ENCODE measurements around the gene CFAP58.
"Not testable (repeated sequence)": the region's sequence is repeated elsewhere in the genome, so short reads cannot be mapped to it uniquely, and the experiment has no call there.

Gene CFAP58

DNA sequence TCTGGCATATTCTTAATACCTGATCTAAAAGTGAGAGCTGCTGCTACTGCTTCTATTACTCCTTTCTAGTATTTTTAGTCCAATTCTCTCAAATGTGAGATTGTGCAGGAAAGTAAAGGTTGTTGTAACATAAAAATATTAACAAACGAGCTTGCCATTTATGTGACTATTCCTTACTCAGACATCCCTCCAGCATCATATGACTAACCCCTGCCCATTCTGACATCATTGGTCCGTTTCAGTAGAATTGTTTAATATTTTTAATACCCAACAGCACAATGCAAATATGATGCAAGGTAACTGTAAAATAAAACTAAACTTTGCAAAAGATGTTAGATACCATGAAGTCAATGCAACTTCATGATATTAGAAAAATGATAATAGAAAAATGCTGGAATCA lies 83.6 kb downstream of the CFAP58 start:
- no peak for DNase-seq

DNA sequence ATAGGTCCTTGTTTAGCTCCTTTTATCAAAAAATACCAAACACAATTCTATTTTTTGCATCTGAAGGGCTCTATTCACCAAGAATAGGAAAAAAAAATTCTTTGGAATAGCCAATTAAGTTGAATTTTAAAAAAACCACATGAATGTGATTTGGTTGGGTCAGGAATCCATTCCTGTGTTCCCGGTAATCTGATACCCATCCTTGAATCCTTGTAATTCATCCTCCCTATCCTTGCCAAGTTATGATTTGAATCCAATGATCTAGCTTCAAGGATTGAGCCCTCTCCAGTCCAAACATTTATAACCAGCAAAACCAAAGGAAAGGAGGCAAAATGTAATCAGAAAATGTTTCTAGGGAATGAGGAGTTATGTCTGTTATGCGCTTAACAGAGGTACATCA lies 86.6 kb downstream of the CFAP58 start:
- no peak for DNase-seq

DNA sequence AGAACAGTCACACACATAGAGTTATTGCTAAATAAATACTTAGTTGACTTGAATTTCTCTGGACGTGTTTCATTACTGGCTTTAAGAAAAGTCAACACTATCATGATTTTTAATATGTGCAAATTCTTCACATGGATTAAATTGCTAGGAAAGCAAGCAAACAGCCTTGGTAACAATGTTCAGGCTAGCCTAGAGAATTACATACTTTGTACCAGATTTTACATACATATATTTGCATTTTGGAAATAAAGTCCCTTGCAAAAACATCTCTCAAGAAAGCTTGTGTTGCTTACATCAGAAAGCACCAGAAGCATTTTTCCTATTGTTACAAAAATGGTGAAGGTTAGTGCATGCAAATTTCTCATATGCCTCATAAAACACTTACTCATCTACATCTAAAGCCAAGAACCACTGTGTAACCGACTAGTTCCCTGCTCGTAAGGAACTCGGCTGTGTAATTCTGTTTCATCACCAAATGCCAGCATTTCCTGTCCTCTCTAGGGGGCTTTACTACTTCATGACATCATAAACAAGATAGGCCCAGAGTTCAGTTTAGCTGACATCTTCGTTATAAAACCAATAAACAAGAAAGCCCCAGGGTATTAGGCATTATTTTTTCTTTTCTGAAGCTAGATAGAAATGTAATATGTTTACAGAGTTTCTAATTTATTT lies 87.8 kb downstream of the CFAP58 start:
- no peak for DNase-seq

DNA sequence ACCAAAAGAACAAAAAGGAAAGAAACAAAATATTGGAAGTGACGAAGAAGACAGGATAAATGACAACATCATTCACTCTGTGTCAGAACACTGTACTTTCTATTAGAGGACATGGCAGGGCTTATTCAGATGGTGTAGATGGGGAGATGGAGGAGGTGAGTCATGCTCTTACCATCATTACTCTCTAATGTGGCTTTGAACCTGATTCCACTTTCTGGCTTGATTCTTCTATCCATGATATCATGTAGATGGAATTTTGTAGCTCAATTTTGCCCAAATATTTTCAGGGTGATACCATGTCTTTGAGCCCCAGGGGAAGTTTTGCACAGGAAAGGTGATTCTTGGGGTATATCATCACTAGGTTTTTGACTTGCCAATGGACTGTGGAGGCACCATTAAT lies 91.7 kb downstream of the CFAP58 start:
- DNase-seq = no peak

DNA sequence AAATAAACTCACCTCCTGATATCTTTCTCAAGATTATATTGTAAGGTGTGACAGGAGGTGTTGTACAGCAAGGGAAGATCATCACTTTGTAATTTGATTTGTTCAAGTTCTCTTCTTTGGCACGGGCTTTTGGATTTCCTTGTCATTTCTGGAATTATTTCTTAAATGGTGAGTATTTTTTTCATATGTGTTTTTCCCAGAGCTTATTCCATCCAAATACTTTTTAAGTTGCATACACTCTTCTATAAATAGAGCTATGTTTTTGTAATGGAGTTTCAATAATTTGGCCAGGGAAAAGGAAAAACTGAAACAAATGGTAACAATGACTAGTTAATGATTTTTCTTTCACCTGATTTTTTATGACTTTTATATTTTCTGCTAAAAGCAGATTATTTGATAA lies 92.5 kb downstream of the CFAP58 start:
- no peak for DNase-seq

DNA sequence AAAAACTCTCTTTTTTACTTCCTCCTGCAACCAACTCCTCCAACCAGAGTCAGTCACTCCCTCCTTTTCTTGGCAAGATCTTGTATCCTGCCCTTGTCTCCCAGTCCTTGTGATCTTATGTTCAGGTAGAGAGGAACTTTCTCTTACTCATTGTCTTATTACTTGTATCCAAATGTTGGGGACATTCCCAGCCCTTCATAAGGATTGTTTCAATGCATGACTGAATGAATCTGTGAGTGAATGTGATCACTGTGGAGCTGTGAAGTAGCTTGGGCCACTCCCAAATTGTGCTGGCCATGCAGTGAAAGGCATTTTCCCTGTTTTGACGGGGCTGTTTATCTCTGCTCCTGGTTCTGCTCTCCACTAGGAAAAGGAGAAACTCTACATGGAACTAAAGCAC lies 93.7 kb downstream of the CFAP58 start:
- no peak for DNase-seq

DNA sequence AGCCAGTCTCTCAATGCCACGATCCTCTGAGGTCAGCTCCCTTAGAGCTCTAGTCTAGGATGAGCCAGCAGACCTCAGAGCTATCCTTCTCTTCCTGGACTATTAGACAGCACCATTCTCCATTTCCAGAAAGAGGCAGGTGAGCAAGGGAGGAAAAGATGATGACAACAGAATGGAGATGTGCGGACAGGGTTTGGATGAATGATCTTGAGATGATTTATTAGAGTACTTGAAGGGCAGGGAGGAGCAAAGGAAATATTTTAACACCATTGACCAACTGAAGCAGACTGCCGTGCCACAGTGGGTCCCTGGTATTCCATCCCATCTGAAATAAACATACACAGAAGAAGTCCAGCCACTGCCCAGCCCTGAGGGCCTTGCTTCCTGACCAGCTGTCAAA lies 94.3 kb downstream of the CFAP58 start:
- DNase-seq = no peak

DNA sequence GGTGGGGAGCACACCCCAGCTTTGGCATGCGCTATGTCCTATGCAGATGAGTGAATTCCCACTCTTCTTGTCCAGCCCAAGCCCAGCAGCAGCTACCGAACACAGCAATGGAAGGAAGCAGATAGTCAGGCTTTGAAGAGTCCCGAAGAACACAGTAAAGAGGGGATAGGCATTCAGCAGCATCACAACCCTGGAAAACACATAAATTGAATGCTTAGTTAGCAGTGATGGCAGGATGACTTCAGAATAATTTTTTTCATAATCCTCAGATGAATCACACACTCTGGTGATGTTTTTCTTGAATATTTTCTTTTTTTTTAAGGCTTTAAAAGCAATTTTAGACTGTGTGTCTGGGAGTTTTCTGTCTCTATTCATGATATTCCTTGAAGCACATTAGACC lies 95.8 kb downstream of the CFAP58 start:
- DNase-seq = no peak

DNA sequence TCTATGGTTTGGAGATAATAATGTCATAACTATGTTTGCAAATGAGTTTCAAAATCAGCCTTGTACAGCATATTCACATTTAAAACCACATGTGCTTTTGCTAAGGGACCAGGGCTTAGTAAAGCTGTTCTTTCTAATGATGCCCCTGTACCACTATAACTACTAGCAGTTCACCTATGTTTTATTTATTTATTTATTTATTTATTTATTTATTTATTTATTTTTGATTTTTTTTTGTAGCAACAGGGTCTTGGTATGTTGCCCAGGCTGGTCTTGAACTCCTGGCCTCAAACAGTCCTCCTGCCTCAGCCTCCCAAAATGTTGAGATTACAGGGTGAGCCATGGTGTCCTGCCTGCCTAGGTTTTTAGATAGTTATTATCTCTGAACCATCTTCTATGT lies 96.9 kb downstream of the CFAP58 start:
- DNase-seq = no peak

DNA sequence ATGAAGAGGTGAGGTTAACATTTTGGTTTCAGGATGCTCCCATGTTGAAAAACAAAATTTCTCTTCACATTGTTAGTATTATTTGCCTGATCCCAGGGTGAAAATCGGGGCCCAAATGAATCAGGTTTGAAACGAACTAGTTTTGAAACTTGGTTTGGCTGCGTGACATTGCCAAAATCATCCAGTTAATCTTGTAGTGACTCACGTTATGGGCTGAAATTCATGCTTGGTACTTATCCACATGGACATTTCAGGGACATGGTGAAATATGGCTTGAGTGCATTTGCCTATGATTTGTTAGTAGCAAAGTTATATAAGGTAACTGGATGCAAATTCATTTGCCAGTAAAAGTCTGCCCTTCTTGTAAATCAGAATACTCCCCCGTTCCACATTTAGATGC lies 97.3 kb downstream of the CFAP58 start:
- no peak for DNase-seq

DNA sequence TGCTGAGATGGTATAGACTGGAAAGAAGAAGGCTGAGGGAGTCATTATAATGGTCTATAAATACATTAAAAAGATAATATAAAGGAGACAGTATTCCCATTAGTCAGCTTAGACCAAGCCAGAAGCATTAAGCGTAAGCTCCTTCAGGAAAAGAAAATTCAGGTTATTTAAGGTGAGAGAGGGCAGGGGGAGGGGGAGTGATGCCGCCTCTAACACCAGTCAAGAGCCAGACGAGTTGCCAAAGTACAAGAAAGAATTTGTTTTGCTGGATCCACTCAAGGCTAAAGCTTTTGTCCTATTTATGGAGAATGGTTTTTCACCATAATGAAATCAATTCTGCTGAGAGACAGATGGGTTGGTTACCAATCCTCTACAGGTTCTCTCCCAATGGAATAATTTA lies 99.3 kb downstream of the CFAP58 start:
- DNase-seq = no peak

DNA sequence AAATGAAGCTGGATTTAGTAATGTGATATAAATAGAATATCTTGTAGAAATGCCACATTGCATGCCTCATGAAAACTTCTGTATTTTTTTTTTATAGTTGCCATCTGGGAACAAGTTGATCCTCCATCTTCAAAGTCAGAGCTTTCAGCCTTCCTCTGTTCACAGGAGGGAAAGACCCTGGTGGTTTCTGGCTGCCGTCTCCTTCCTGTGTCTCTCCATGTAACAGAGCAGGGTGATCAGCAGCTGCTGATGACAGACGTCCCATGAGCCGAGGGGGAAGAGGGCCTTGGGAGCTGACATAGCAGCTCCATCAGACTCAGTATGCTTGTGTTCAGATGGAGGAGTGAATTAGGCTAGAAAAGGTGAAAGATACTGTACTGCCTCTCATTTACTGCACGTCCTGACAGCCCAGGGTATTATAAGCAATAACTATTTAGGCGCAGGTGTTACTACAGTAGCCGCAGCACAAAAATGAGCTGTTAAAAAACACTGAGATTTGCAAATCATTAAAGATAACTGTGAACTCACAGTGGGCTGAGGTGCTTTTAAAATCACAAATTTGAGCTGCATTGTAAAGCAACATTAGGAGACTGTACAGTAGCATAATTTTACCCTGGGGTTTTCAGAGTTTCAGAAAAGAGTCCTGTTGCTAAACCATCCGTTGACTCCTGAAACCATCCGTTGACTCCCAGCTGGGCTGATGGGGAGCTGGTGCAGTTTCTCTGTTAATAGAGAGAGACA lies 103.3 kb downstream of the CFAP58 start:
- DNase-seq = no peak

DNA sequence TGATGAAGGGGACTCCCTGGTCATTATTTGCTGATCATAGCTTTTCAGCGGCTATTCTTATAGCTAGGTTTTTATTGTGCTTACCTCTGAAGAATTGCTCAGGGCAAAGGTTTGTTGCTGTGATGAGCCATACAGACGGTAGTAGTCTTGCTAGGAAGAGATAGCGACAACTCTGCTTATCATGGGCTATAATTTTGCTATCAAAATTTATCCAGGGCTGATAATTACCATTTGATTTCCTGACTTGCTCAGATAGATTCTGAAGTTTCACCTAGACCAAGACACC lies 103.9 kb downstream of the CFAP58 start:
- no peak for DNase-seq

DNA sequence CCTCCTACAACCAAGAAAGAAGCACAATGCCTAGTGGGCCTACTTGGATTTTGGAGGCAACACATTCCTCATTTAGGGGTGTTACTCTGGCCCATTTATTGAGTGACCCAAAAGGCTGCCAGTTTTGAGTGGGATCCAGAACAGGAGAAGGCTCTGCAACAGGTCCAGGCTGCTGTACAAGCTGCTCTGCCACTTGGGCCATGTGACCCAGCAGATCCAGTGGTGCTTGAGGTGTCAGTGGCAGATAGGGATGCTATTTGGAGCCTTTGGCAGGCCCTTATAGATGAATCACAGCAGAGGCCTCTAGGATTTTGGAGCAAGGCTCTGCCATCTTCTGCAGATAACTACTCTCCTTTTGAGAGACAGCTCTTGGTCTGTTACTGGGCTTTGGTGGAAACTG lies 111.9 kb downstream of the CFAP58 start:
- DNase-seq = not testable (repeated sequence)

DNA sequence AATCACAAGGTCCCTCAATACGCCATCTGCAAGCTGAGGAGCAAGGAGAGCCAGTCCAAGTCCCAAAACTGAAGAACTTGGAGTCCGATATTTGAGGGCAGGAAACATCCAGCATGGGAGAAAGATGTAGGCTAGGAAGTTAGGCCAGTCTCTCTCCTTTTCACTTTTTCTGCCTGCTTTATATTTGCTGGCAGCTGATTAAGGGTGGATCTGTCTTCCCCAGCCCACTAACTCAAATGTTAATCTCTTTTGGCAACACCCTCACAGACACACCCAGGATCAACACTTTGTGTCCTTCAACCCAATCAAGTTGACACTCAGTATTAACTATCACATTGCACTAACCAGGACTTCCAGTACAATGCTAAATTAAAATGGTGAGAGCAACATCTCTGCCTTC lies 115.2 kb downstream of the CFAP58 start:
- not testable (repeated sequence) for DNase-seq

DNA sequence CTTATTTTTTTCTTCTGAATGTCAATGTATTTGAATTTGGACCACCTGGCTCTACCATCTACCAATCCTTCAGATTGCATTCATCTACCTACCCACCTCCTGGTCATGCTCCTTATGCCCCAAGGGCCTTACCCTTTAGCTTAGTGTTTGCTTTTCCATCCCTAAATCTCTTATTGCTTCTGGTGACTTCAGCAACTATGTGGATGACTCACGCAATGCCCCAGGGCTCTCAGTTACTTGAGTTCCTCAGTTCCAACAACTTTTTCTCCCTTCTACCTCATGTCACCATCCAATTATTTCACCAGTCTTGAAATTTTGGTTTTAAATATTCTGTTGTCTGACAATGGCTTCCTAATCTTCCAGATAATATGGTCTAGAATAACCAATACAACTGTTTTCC lies 118.9 kb downstream of the CFAP58 start:
- no peak for DNase-seq

DNA sequence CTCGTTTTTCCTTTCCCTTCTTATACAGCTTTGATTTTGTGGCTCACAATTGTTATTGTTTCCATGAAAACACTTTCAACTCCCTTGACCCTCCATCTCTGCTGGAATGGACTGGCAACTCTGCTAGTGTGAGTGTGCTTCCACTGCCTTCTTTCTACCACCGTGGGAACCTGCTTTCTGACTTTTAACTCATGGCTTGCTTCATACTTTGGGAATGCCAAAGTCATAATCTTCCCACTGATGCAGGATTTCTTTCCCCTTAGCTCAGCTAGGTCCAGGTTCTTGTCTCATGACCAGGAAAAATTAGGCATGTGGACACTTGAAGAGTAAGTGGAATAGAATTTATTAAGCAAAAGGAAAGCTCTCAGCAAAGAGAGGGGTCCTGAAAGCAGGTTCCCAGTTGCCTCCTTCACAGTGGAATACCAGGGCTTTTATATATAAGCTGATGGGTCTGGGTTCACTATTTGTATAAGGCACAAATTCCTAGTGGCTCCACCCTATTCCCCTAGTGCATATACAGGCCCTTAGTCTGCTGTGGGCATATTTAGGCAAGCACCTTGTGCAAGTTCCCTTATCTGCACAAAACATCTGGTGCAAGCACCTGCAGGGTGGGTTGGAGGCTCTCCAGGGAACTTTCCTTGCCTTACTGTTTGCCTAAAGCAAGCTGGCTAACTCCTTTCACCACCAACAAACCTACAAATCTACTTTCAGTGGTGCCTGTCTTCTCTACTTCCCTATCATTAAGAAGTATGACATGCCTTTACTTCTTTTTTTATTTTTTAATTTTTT lies 119.5 kb downstream of the CFAP58 start:
- no peak for DNase-seq

DNA sequence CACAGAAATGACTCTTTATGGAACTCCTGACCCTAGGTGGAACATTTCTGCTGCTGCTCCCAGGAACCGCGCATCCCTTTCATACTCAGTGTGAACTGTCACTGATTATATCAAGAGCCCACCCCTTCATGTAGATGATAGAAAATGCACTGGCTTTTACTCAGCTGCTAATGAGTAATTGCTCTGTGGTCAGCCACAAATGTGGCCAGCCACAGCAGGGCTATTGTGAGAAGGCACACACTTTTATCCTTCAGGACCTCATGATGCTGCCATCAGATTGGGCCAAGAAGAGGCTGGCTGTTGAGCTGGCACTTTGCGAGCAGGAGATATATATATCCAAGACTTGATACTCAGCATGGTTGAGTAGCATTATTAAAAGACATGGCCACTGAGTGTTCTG lies 124.7 kb downstream of the CFAP58 start:
- no peak for DNase-seq

DNA sequence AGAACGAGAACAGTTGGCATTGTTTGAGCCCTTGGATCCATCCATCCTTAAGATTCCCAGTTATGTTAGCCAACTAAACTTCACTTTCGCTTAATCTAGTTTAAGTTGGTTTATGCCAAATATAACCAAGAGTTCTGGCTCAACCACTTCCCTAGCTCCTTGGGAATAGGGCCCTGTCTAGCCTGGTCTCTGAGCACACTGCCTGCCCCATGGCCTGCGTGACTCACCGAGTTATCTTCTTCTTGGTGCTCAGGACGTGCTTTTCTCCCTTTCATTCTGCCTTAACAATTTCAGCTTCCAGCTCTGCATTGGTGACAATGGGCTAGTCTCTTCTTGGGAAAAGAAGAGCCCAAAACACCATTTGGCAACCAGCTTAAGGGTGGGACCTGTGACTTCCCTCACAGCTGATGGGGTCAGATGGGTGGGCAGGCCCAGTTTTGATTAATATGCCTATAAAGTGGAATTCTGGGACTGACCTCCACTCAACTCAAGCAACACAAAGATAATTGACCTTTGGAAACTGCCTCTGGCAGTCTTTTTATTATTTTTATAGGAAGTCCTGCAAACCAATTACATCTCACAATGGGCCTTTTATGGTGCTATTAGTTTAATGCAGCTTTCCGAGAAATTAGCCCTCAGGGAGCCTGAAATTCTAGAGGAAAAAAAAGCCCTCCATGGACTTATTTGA lies 126.4 kb downstream of the CFAP58 start:
- DNase-seq = no peak

DNA sequence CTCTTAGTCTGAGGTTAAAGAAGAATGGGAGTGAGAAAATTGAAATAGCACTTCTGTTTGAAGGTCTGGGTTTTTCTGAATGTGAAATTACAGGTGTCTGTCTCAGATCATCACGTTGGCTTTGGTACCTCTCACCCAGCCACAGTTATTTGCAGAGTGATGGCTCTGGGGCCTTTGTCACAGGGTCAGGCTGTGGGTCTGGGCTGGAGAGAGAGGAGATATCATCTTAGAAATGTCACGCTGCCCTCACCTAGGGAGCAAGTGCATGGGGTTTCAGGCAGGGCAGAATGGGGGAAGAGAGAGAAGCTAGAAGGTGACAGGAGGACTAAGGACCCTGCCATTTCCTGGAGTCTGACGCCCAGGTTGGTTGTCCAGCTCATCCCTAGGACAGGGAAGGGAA lies 127.2 kb downstream of the CFAP58 start:
- DNase-seq = no peak

DNA sequence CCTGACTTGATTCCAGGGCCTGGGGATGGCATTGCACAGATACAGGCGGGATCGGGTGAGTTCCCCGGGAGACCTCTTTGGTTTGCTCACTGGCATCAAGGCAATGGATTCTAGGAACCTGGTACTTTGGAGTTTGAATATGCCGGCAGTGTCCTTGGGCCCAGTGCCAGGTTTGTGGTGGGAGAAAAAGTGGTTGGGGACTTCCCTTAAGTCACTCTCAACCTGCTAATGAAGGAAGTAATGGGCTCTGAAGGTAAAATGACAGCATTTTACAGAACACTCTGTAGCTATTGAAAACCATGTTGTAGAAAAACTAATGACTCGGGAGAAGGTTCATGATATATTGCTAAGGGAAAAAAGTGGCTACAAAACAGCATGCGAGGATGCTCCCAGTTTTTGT lies 129.9 kb downstream of the CFAP58 start:
- no peak for DNase-seq

DNA sequence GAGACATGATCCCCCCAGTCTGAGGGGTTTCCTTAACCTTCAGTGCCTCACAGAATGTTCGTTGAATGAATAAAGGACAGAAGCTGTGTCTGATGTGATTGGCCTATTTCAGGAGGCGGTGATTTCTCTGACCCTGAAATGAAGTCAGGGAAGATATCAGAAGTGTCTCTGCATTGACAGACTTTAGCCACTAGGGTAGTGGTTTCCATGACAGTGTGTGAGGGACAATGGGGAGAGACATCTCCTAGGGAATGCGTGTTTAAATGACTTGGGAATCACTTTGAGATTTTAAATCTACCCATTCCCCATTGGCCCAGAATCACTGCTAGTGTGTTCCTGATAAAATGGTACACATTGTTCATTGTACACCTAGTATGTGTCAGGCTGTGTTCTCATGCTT lies 132.0 kb downstream of the CFAP58 start:
- no peak for DNase-seq

DNA sequence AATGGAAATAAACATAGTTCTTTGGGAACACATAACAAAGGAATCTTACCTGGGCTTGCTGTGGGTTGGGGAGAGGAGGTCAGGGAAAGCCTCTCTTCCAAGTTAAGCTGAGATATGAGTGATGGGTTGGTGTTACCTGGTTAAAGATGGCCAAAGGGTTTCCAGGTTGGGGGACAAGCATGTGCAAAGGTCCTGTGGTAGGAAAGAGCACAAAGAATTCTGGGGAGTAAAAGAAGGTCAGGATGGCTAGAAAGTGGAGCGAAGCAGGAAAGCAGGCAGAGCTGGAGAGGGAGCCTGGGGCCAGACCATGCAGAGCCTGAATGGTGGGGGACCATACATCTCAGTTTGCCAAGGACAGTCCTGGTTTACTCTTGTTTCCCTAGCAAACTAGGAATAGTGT lies 133.2 kb downstream of the CFAP58 start:
- DNase-seq = no peak

All from NCI-H2029 (cell line).